GM21723 (cell line): ENCODE data around the gene CD200.

Source experiments
- ATAC-seq: cut with Tn5 transposase; IDR thresholded peaks from one replicate; pipeline ENCODE4 v1.9.1; 2021; ENCODE audit warnings: mild to moderate bottlenecking, moderate library complexity; ENCODE audit not compliant: unreplicated experiment

Gene CD200

GRCh38 chr3:112407888-112408702 is 75.1 kb downstream of the CD200 start:
- ATAC-seq: peak; percentile 27

- no peak for ATAC-seq
Observed at GRCh38 chr3:112409041-112409440, 76.1 kb downstream of the CD200 start.

GRCh38 chr3:112411425-112411824 is 78.5 kb downstream of the CD200 start:
- no peak for ATAC-seq
